Islet of Langerhans (tissue), 1 donor: ENCODE results near the gene DOCK9.

Source experiments
- FAIRE-seq: peaks from one replicate; lab custom pipeline; 2011; peaks lifted over from hg19 to GRCh38; lab: Jason Lieb, UNC

DOCK9 gene

GRCh38 chr13:98998831-98999638 is 21.2 kb upstream of the DOCK9 start:
- no peak for FAIRE-seq

GRCh38 chr13:98997738-98998641 is 20.1 kb upstream of the DOCK9 start:
- FAIRE-seq, result no peak

- FAIRE-seq, result no peak
These were observed 19.3 kb upstream of the DOCK9 start for GRCh38 chr13:98997011-98997730.

- FAIRE-seq, result no peak
These were observed 18.2 kb upstream of the DOCK9 start for GRCh38 chr13:98996046-98996445.

- FAIRE-seq, result no peak
These were observed 17.0 kb upstream of the DOCK9 start for GRCh38 chr13:98994896-98995295.

GRCh38 chr13:98994080-98994479 is 16.2 kb upstream of the DOCK9 start:
- no peak for FAIRE-seq

- no peak for FAIRE-seq
These were observed 14.5 kb upstream of the DOCK9 start for GRCh38 chr13:98992355-98992754.

GRCh38 chr13:98990701-98991100 is 12.8 kb upstream of the DOCK9 start:
- no peak for FAIRE-seq

GRCh38 chr13:98989469-98990235 is 11.8 kb upstream of the DOCK9 start:
- FAIRE-seq, result no peak

GRCh38 chr13:98988780-98989179 is 10.9 kb upstream of the DOCK9 start:
- no peak for FAIRE-seq

GRCh38 chr13:98988277-98988676 is 10.4 kb upstream of the DOCK9 start:
- no peak for FAIRE-seq

- no peak for FAIRE-seq
These were observed 9.4 kb upstream of the DOCK9 start for GRCh38 chr13:98987275-98987674.

GRCh38 chr13:98986226-98986846 is 8.5 kb upstream of the DOCK9 start:
- no peak for FAIRE-seq

- no peak for FAIRE-seq
These were observed 7.7 kb upstream of the DOCK9 start for GRCh38 chr13:98985591-98985990.

- no peak for FAIRE-seq
These were observed 7.1 kb upstream of the DOCK9 start for GRCh38 chr13:98984983-98985382.

GRCh38 chr13:98984118-98984517 is 6.3 kb upstream of the DOCK9 start:
- no peak for FAIRE-seq

- no peak for FAIRE-seq
These were observed 5.3 kb upstream of the DOCK9 start for GRCh38 chr13:98983182-98983581.

- no peak for FAIRE-seq
These were observed 3.7 kb upstream of the DOCK9 start for GRCh38 chr13:98981369-98982080.

- FAIRE-seq, result no peak
These were observed 1.3 kb upstream of the DOCK9 start for GRCh38 chr13:98979012-98979660.

- FAIRE-seq, result no peak
These were observed 416 bp upstream of the DOCK9 start for GRCh38 chr13:98978280-98978679.
